GM21786 (cell line): ENCODE data around the gene SRRM4.

Experiments
- ATAC-seq: cut with Tn5 transposase; IDR thresholded peaks from one replicate; pipeline ENCODE4 v1.9.1; 2021; ENCODE audit not compliant: unreplicated experiment

Gene SRRM4, protein sequence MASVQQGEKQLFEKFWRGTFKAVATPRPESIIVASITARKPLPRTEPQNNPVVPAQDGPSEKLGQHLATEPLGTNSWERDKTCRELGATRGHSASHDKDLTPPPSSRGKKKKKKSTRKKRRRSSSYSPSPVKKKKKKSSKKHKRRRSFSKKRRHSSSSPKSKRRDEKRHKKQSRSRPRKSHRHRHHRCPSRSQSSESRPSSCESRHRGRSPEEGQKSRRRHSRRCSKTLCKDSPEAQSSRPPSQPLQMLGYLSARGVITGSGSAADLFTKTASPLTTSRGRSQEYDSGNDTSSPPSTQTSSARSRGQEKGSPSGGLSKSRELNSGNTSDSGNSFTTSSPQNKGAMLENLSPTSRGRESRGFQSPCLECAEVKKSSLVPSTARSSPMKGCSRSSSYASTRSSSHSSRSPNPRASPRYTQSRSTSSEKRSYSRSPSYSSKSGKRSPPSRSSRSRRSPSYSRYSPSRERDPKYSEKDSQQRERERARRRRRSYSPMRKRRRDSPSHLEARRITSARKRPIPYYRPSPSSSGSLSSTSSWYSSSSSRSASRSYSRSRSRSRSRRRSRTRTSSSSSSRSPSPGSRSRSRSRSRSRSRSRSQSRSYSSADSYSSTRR

GRCh38 chr12:118981285-118982211 is at the start of gene SRRM4:
Gene SRRM4 (plus strand): TSS chr12:118981541. CDS start chr12:118981883, 342 bp downstream.
- no peak for ATAC-seq

DNA sequence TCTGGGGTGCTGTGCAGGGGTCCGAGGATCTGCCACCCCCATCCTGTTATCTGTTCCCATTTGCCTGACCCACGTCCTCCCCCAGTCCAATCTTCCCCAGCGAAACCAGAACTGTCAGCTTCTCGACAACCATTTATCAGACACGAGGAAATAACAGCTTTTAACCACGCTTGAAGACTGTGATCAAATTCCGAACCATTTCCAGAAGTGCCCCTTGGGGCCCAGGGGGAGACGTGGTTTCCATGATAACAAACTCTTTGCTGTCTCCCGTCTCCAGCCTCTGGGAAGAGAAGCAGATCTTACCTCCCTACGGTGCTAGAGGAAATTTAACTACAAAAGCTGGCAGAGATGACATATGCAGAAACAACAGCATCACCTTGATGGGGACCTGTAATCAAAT is 35.1 kb upstream of the SRRM4 start:
- no peak for ATAC-seq

GRCh38 chr12:118958520-118958919 is 22.8 kb upstream of the SRRM4 start:
- ATAC-seq, result no peak

DNA sequence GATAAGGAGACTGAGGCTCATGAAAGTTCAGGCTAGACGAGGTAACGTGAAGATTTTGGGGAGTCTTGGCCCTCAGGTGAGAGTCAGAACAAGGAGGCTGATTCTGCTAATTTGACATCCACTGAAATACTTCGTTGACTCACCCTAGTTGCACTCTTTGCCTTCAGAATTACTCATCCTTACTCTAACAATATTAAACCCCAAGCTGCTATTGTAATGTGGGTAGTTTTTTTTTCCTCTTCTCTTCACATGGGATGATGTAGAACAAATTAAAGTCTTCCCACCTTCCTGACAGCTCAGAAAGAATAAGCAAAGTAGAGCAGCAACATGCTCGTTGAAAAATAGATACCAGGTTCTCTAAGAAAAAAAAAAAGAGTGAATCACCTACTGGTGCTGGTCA is 22.0 kb upstream of the SRRM4 start:
- no peak for ATAC-seq

GRCh38 chr12:118959985-118960560 is 21.3 kb upstream of the SRRM4 start:
- no peak for ATAC-seq

- no peak for ATAC-seq
Observed at GRCh38 chr12:118960865-118961264, 20.5 kb upstream of the SRRM4 start.

GRCh38 chr12:118964988-118965387 is 16.4 kb upstream of the SRRM4 start:
- ATAC-seq, result no peak

- no peak for ATAC-seq
Observed at GRCh38 chr12:118970856-118971255, 10.5 kb upstream of the SRRM4 start.

DNA sequence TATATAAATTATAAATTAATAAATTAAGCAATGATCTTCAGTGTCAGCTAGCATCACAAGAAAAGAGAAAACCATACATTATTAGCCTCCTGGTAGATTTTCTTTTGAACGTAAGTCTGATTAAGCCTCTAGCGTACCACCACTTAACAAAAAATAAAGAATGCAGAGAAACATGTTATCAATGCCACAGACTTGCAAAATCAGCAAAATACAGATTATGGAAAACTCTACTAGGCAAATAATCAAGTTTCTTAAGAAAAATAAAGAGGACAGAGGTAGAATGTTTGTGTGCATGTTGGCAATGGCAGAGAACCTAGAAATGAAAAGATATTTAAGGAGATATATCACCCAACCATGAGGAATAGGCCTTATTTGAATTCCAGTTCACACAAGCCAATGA is 8.4 kb upstream of the SRRM4 start:
- ATAC-seq, result no peak

GRCh38 chr12:118979763-118980406 is 1.5 kb upstream of the SRRM4 start:
- no peak for ATAC-seq

GRCh38 chr12:118980407-118981014 is 830 bp upstream of the SRRM4 start:
- ATAC-seq, result no peak

- no peak for ATAC-seq
Observed at GRCh38 chr12:118982302-118982701, 961 bp downstream of the SRRM4 start.

- ATAC-seq, result no peak
Observed at GRCh38 chr12:118982984-118983761, 1.8 kb downstream of the SRRM4 start.

DNA sequence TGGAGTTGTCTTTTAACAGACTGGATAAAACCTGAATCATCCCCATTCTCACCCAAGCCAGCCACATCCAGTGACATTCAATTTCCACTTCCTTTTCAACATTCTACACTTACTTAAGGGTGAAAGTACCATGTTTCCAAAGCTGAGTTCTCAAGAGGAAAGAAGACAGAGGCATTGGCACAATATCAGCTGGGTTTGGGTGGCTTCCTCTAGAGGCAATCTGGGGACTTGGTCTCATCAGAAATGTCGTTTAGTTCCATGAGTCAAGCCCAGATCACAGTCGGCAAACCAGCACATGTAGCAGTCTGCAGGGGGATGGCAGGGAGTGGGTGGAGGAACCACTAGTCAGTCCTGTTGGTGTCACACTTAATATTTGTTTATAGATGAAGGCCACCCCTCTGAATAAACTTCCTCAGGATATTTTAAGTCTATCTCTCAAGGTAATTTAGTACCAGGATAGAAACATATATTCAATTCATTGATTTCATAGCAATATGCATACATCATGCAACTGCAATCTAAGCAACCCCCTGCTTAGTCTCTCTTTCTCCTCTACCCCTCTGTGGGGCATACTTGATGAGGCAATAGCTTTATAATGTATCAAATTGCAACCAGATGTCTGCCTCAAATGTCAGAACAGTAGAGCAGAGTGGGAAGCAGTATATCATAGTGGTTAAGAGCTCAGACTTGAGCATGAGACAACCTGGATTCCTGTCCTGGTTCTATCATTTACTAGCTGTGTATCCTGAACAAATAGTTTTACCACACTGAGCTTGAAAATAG is 3.0 kb downstream of the SRRM4 start:
- no peak for ATAC-seq

GRCh38 chr12:118986050-118986449 is 4.7 kb downstream of the SRRM4 start:
- ATAC-seq, result no peak

DNA sequence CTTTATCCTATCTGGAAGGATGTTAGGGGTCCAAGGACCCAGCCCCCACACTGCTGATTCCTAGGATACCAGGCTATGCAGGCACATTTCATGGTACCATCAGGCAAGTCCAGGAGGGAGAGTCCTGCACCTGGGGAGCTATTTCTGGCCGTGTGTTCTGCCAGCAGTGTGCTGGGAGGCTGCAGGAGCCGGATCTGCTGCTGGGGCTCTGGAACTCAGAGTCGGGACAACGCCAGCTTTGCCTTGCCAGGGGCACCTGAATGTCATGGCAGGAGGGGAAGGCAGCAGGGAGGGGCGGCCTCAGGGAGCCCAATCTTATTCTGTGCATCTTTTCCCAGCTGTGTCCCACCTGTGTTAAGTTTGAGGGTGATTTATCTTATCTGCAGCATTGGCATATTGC is 17.8 kb downstream of the SRRM4 start:
- ATAC-seq, result no peak

DNA sequence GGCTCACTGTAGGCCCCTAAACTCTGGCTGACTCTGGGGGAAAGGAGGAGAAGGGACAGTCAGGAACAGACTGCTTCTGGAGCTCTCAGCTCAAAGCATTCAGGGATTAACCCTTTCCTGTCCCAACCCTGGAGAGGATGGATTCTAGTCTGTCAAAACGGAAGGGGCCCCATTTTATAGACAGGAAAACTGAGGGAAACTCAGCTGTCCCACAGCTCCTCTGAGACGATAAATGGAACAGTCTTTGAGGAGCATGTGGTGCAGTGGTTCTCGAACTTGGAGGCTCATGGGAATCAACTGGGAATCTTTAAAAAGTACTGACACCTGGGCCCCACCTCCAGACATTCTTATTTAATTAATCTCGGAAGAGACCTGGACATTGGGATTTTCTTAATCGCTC is 23.7 kb downstream of the SRRM4 start:
- no peak for ATAC-seq

- ATAC-seq, result no peak
Observed at GRCh38 chr12:119005913-119006312, 24.6 kb downstream of the SRRM4 start.

DNA sequence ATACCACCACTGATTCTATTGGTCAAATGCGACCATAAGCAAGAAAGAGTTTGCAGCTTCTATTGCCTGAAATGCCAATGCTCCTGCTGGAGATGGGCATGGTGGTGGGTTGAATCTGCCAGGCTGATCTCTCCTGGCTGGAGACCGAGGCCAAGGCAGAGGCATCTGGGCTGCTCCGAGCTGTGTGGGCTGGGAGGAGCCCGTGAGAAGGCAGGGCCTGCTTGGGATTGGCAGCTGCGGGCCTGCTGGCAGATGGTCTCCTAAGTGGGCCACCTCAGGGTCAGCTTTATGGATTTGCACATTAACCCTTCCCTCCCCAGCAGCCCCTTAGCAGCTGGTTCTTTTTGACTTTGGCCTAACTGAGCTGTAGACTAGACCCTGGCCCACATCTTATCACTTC is 25.4 kb downstream of the SRRM4 start:
- no peak for ATAC-seq
